HCT116 (cell line): ENCODE measurements around the gene ASCL2. TPM values are rescaled to one million over a fixed set of nuclear protein-coding genes. Genes with fewer than 3 reads are reported as not detected.

Source experiments
- ATAC-seq: fragments of 200-7000 bp; cut with Tn5 transposase; 2 replicates; pipeline ENCODE4 v1.9.1; 2020; ENCODE audit warnings: mild to moderate bottlenecking, moderate library complexity
- BruUV-seq: library from RNA; stranded (reverse); fragments of 400-500 nt; replicated peaks from 2 replicates; lab custom pipeline; 2021; lab: Mats Ljungman, UMichigan
- CTCF ChIA-PET: fragments of 300-600 bp; sonication (Branson Sonifier 250); formaldehyde crosslinking; loops from one replicate; lab custom pipeline; 2021; ENCODE audit warnings: antibody characterized with exemption; lab: Charles Lee
- POLR2A ChIA-PET: fragments of 300-600, 350-600 bp; sonication (Branson Sonifier 250); formaldehyde crosslinking; loops from one replicate; lab custom pipeline; 2021; ENCODE audit warnings: antibody characterized with exemption; lab: Charles Lee
- RAD21 ChIA-PET, 2 experiments: fragments of 300-600 bp; sonication (Branson Sonifier 250); formaldehyde crosslinking; loops; one replicate each; lab custom pipeline; 2023; ENCODE audit warnings: low total read pairs in 2 of 2; ENCODE audit not compliant: uncharacterized antibody in 2 of 2, unreplicated experiment in 2 of 2, low non-redundant PET in 1 of 2; lab: Charles Lee
- DNase-seq: peaks from one replicate; pipeline ENCODE4 v3.0.0-alpha.2; 2010; ENCODE audit warnings: low read depth, low spot score
- H2AFZ ChIP-seq: fragments of 200-600 bp; shearing (Covaris generic), sonication (generic); 2 replicates; pipeline ENCODE4 v1.6.1; 2017; ENCODE audit warnings: low read depth, mixed run types, mixed read lengths, antibody characterized with exemption, low read length; ENCODE audit not compliant: poor library complexity, severe bottlenecking
- H3K27ac ChIP-seq: 2 replicates; pipeline ENCODE4 v1.5.1; 2012; ENCODE audit warnings: low read depth, low read length
- H3K27me3 ChIP-seq: fragments of 200-600 bp; sonication (generic); 2 replicates; pipeline ENCODE4 v1.6.1; 2016; ENCODE audit warnings: mixed run types, low read length, mixed read lengths; ENCODE audit not compliant: insufficient read depth
- H3K36me3 ChIP-seq, 2 experiments: fragments of 200-500 bp in 1 of 2; fragments of 200-600 bp in 1 of 2; sonication (Bioruptor generic) in 1 of 2; sonication (generic) in 1 of 2; 2 replicates each; pipeline versions ENCODE4 v1.5.1 to v1.6.1; 2014 to 2016; ENCODE audit warnings: low read length in 2 of 2, inconsistent platforms in 1 of 2, mixed read lengths in 1 of 2, mixed run types in 1 of 2; ENCODE audit not compliant: insufficient read depth in 2 of 2, control insufficient read depth in 1 of 2
- H3K4me1 ChIP-seq, 2 experiments: fragments of 200-600 bp in 1 of 2; sonication (generic) in 1 of 2; 2 replicates each; pipeline versions ENCODE4 v1.5.1 to v1.6.1; 2012 to 2017; ENCODE audit warnings: low read length in 2 of 2, inconsistent platforms in 1 of 2, mild to moderate bottlenecking in 1 of 2, mixed read lengths in 1 of 2, mixed run types in 1 of 2, moderate library complexity in 1 of 2; ENCODE audit not compliant: insufficient read depth in 2 of 2, control insufficient read depth in 1 of 2
- H3K4me2 ChIP-seq: fragments of 200-600 bp; sonication (generic); 2 replicates; pipeline ENCODE4 v1.6.1; 2017; ENCODE audit warnings: mixed run types, low read length, mixed read lengths
- H3K4me3 ChIP-seq, 2 experiments: fragments of 200-600 bp in 1 of 2; sonication (generic) in 1 of 2; replicated peaks in 1 of 2; 2 replicates each; pipeline ENCODE4 v1.5.1; 2011 to 2016; ENCODE audit warnings: low read length in 2 of 2, control low read depth in 1 of 2, low read depth in 1 of 2, mild to moderate bottlenecking in 1 of 2, mixed read lengths in 1 of 2, mixed run types in 1 of 2
- H3K79me2 ChIP-seq: fragments of 200-600 bp; sonication (generic); 2 replicates; pipeline ENCODE4 v1.6.1; 2017; ENCODE audit warnings: mild to moderate bottlenecking, mixed run types, low read length, moderate library complexity, mixed read lengths; ENCODE audit not compliant: insufficient read depth
- H3K9ac ChIP-seq: fragments of 200-600 bp; sonication (generic); 2 replicates; pipeline ENCODE4 v1.6.1; 2016; ENCODE audit warnings: low read length, mixed read lengths
- H3K9me2 ChIP-seq: fragments of 200-600 bp; sonication (generic), shearing (Covaris generic); 2 replicates; pipeline ENCODE4 v1.6.1; 2017; ENCODE audit warnings: mixed run types, mild to moderate bottlenecking, moderate library complexity; ENCODE audit not compliant: insufficient read depth
- H3K9me3 ChIP-seq, 2 experiments: fragments of 200-500 bp in 1 of 2; fragments of 200-600 bp in 1 of 2; sonication (Bioruptor generic) in 1 of 2; sonication (generic) in 1 of 2; 2 replicates each; pipeline ENCODE4 v1.6.1; 2014 to 2017; ENCODE audit warnings: low read length in 2 of 2, mixed read lengths in 2 of 2, inconsistent platforms in 1 of 2, low read depth in 1 of 2, mild to moderate bottlenecking in 1 of 2, mixed run types in 1 of 2, moderate library complexity in 1 of 2; ENCODE audit not compliant: control insufficient read depth in 1 of 2, insufficient read depth in 1 of 2
- H4K20me1 ChIP-seq: fragments of 200-600 bp; sonication (generic), shearing (Covaris generic); 2 replicates; pipeline ENCODE4 v1.6.1; 2017; ENCODE audit warnings: mixed run types, mild to moderate bottlenecking, moderate library complexity; ENCODE audit not compliant: insufficient read depth
- CEBPB ChIP-seq: IDR thresholded peaks from 2 replicates; pipeline ENCODE4 v1.6.1; 2012; ENCODE audit warnings: low read depth
- EGR1 ChIP-seq: IDR thresholded peaks from 2 replicates; pipeline ENCODE4 v1.6.1; 2012; ENCODE audit warnings: low read depth
- ELF1 ChIP-seq: IDR thresholded peaks from 2 replicates; pipeline ENCODE4 v1.6.1; 2012; ENCODE audit warnings: low read depth, borderline replicate concordance
- EZH2 ChIP-seq: fragments of 200-600 bp; sonication (generic); IDR thresholded peaks from 2 replicates; pipeline ENCODE4 v1.6.1; 2017; ENCODE audit warnings: antibody characterized with exemption, mixed run types
- FOSL1 ChIP-seq: IDR thresholded peaks from 2 replicates; pipeline ENCODE4 v1.6.1; 2012; ENCODE audit warnings: low read depth
- POLR2A ChIP-seq: IDR thresholded peaks from 2 replicates; pipeline ENCODE4 v1.7.0; 2011; ENCODE audit warnings: borderline replicate concordance; ENCODE audit not compliant: insufficient read depth, insufficient read length; ENCODE audit errors: extremely low read depth
- POLR2AphosphoS5 ChIP-seq: IDR thresholded peaks from 2 replicates; pipeline ENCODE4 v1.6.1; 2011; ENCODE audit warnings: mild to moderate bottlenecking, low read depth, low read length, moderate library complexity
- RAD21 ChIP-seq: IDR thresholded peaks from 2 replicates; pipeline ENCODE4 v1.6.1; 2012; ENCODE audit warnings: low read depth, mild to moderate bottlenecking
- SRF ChIP-seq: IDR thresholded peaks from 2 replicates; pipeline ENCODE4 v1.6.1; 2012; ENCODE audit warnings: low read depth
- TCF7L2 ChIP-seq: IDR thresholded peaks from 2 replicates; pipeline ENCODE4 v1.7.0; 2011; ENCODE audit warnings: borderline replicate concordance, inconsistent platforms; ENCODE audit not compliant: insufficient read depth, insufficient read length; ENCODE audit errors: extremely low read depth
- ZFX ChIP-seq: fragments of 450-650 bp; IDR thresholded peaks from 2 replicates; pipeline ENCODE4 v1.6.1; 2017
- ZNF274 ChIP-seq: fragments of 200-500 bp; sonication (Bioruptor generic); IDR thresholded peaks from 2 replicates; pipeline ENCODE4 v1.6.1; 2014; ENCODE audit warnings: mild to moderate bottlenecking, low read depth, low read length, inconsistent platforms
- intact Hi-C: fragments of 100-400 bp; cut with micrococcal nuclease; formaldehyde crosslinking; loops from 2 replicates; pipeline ENCODE4 v1.10.0; 2022
- total RNA-seq: library from RNA; stranded (reverse); gene quantifications from one replicate; pipeline ENCODE4 v1.2.1, GENCODE V29; 2021; ENCODE audit not compliant: unreplicated experiment
- TF ChIP-seq, protein P1 (sequence below), 3 experiments: fragments of 200-600 bp in 1 of 3; sonication (generic) in 1 of 3; IDR thresholded peaks in 2 of 3; conservative IDR thresholded peaks in 1 of 3; 2 replicates each; pipeline ENCODE4 v1.5.1; 2012 to 2017; ENCODE audit warnings: low read depth in 2 of 3, low read length in 2 of 3, antibody characterized with exemption in 1 of 3, borderline replicate concordance in 1 of 3, control low read depth in 1 of 3, mild to moderate bottlenecking in 1 of 3, mixed read lengths in 1 of 3, mixed run types in 1 of 3, moderate library complexity in 1 of 3; ENCODE audit not compliant: insufficient read depth in 1 of 3

Gene ASCL2
- total RNA-seq, 1 experiment from 2014 or later: not detected

DNA sequence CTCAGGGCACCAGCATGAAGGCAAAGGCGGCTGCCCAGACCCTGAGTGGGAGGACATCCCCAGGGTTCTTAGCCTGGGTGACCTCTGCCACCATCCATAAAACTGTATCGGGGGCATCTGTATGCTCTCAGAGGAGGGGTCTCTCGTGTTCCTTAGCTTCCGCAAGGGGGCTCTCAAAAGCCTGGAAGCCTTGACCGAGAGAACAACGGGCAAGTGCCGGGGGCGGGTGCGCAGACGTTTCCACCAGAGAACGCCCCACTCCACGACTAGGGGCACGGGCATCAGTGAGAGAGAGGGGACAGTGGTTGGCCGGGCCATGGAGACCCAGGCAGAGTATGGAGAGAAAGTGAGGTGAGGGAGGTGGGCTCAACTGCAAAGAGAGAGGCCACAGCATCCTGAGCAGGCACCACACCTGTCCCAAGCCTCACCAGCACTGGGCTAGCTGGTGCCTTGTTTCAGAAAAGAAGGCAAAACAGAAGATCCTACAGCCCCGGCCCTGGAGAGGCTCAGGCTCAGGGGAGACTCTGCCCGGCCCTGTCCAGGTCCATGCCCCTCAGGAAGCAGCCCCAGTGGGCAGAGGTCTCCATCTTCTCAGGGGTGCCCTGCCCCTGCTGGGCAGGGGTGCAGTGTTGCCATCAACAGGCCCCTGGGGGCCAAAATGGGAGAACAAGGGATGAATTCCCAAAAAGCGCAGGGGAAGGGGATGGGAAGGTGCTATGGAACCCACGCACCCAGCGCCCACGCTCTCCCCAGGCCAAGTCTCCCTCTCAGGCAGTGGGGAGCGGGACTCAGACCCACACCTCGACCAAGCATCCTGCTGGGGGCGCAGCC is 37.3 kb upstream of the ASCL2 start:
- ATAC-seq (no peak), DNase-seq (no peak)
- Histone ChIP-seq H3K27ac (no peak overlapping the region), H2AFZ (no peak overlapping the region), H3K9me2 (no peaks in the 10 kb centered on the region), H3K79me2 (no peaks in the 10 kb centered on the region), H3K4me1 (peaks cover 0 to 10% of the 10 kb centered on the region in 2 experiments; a peak in 3 of 4 replicates), H3K9me3 (no peaks in the 10 kb centered on the region), H3K36me3 (no peaks in the 10 kb centered on the region), H3K27me3 (no peaks in the 10 kb centered on the region), H4K20me1 (no peaks in the 10 kb centered on the region), H3K4me3 (no peak overlapping the region), H3K9ac (no peak overlapping the region), H3K4me2 (no peak overlapping the region)
- ChIA-PET RAD21 (no interaction called here), POLR2A (interaction anchor here (1.0 kb wide), 1 partner anchor 113 kb away, joined by 3 read pairs; no protein-coding TSS in a partner anchor), CTCF (interaction anchor here (1.4 to 6.2 kb wide), 2 partner anchors 112 to 223 kb away, joined by 3 to 225 read pairs; no protein-coding TSS in a partner anchor)
- BruUV-seq: no TSS peak
- intact Hi-C loops: loop anchor here (5.0 kb wide), 1 partner anchor 95 kb away; the partner anchor contains the start of gene TSSC4
- no peak for TF ChIP-seq TCF7L2
- TF ChIP-seq, all 23 proteins: peak for 0

DNA sequence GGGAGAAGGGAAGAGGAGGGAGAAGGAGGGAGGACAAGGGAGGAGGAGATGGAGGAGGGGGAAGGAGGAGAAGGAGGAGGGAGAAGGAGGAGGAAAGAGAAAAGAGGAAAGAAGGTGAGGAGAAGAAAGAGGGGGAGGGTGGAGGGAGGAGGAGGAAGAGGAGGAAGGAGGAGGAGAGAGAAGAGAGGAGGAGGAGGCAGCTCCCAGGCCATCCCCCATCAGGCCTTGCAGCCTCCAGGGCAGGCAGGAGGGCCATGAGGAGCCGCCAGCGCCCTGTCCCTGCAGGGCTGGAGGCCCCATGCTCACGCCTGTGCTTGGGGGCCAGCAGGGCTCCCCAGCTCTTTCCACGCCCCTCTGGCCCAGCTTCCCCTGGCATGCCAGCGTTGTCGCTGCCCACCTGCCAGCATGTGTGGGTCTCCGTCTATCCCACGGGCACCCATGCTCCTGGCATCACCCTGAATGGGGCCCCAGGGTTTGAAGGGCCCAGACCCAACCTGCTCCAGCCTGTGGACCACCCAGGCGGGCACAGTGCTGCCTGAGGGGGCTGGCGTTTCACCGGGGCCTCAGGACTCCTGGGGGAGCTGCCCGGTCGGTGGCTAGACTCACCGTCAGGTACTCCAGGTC is 36.6 kb upstream of the ASCL2 start:
- H3K79me2 ChIP-seq: no peaks in the 10 kb centered on the region
- no peak overlapping the region for H3K9ac ChIP-seq
- H3K27me3 ChIP-seq: no peaks in the 10 kb centered on the region
- H3K9me3 ChIP-seq: no peaks in the 10 kb centered on the region
- no peak overlapping the region for H3K27ac ChIP-seq
- no peaks in the 10 kb centered on the region for H3K36me3 ChIP-seq
- RAD21 ChIA-PET: interaction anchor here in 1 of 2 experiments (3.1 kb wide), 1 partner anchor 113 kb away, joined by 56 read pairs; no protein-coding TSS in a partner anchor
- CTCF ChIA-PET: interaction anchor here (0.9 to 6.2 kb wide), 4 partner anchors 93 to 224 kb away, joined by 3 to 225 read pairs (median 12); partner anchors contain the start of gene TSSC4
- ATAC-seq: no peak
- H3K4me1 ChIP-seq: peaks cover 0 to 2% of the 10 kb centered on the region in 2 experiments; a peak in 2 of 4 replicates
- no peak overlapping the region for H3K4me2 ChIP-seq
- no peak for DNase-seq
- intact Hi-C loops: loop anchor here (5.0 kb wide), 1 partner anchor 95 kb away; the partner anchor contains the start of gene TSSC4
- no peaks in the 10 kb centered on the region for H4K20me1 ChIP-seq
- no TSS peak for BruUV-seq
- no peak overlapping the region for H2AFZ ChIP-seq
- no peaks in the 10 kb centered on the region for H3K9me2 ChIP-seq
- no peak overlapping the region for H3K4me3 ChIP-seq
- POLR2A ChIA-PET: interaction anchor here (1.0 kb wide), 1 partner anchor 113 kb away, joined by 3 read pairs; no protein-coding TSS in a partner anchor
- TF ChIP-seq POLR2A: no peak
- TF ChIP-seq ELF1: no peak
- no peak for TF ChIP-seq ZFX
- no peak for TF ChIP-seq EGR1
- TF ChIP-seq, protein P1, sequence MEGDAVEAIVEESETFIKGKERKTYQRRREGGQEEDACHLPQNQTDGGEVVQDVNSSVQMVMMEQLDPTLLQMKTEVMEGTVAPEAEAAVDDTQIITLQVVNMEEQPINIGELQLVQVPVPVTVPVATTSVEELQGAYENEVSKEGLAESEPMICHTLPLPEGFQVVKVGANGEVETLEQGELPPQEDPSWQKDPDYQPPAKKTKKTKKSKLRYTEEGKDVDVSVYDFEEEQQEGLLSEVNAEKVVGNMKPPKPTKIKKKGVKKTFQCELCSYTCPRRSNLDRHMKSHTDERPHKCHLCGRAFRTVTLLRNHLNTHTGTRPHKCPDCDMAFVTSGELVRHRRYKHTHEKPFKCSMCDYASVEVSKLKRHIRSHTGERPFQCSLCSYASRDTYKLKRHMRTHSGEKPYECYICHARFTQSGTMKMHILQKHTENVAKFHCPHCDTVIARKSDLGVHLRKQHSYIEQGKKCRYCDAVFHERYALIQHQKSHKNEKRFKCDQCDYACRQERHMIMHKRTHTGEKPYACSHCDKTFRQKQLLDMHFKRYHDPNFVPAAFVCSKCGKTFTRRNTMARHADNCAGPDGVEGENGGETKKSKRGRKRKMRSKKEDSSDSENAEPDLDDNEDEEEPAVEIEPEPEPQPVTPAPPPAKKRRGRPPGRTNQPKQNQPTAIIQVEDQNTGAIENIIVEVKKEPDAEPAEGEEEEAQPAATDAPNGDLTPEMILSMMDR (IDR thresholded peaks at IDR 0.05 in 2 of 3, conservative IDR thresholded peaks at IDR 0.05 in 1 of 3; ENCODE audit: borderline replicate concordance in 1 of 3, insufficient read depth in 1 of 3, low read depth in 2 of 3, low read length in 2 of 3): no peak
- no peak for TF ChIP-seq EZH2
- TF ChIP-seq ZNF274: no peak
- TF ChIP-seq POLR2AphosphoS5: no peak
- no peak for TF ChIP-seq CEBPB
- TF ChIP-seq FOSL1: no peak
- TF ChIP-seq SRF: no peak
- TF ChIP-seq TCF7L2: no peak
- TF ChIP-seq RAD21: no peak
